Esophagus muscularis mucosa (tissue), 3 donors: ENCODE data around the gene EFHC2.

Experiments
- POLR2A ChIP-seq: fragments of 450-650 bp; IDR thresholded peaks from one replicate; pipeline ENCODE4 v1.6.1; 2017; ENCODE audit warnings: antibody characterized with exemption, moderate library complexity, mild to moderate bottlenecking, low read depth
- POLR2AphosphoS5 ChIP-seq, 2 donors: sonication (generic); formaldehyde crosslinking; IDR thresholded peaks; one replicate each; pipeline ENCODE4 v1.6.1; 2017; ENCODE audit warnings: antibody characterized with exemption in 2 of 2
- TF ChIP-seq, protein P1 (sequence below), 3 experiments: fragments of 200-600 bp in 2 of 3; fragments of 450-650 bp in 1 of 3; sonication (generic) in 2 of 3; IDR thresholded peaks; one replicate each; pipeline ENCODE4 v1.5.1; 2017 to 2019; ENCODE audit warnings: antibody characterized with exemption in 3 of 3, mild to moderate bottlenecking in 2 of 3, moderate library complexity in 1 of 3

DNA sequence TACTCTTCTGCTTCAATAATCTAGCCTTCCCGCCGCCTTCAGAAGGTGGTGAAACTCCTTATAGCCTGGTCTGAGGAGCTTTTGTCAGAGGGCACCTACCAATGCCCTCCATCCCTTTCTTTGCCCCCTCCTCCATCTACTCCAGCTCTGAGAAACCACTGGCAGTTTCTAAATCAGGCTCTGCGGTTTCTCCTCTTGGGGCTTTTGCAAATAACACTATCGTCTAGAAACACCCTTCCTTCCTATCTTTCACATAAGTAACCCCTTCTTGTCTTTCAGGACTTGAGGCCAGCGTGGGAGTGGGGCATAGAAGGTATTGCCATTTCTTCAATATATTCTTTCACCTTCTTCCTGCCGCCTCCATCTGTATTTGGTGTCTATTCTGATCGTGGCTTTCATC is 1.2 kb upstream of the EFHC2 start:
- TF ChIP-seq POLR2AphosphoS5 (IDR thresholded peaks at IDR 0.05) (no peak), POLR2A (no peak)
- TF ChIP-seq, protein P1, sequence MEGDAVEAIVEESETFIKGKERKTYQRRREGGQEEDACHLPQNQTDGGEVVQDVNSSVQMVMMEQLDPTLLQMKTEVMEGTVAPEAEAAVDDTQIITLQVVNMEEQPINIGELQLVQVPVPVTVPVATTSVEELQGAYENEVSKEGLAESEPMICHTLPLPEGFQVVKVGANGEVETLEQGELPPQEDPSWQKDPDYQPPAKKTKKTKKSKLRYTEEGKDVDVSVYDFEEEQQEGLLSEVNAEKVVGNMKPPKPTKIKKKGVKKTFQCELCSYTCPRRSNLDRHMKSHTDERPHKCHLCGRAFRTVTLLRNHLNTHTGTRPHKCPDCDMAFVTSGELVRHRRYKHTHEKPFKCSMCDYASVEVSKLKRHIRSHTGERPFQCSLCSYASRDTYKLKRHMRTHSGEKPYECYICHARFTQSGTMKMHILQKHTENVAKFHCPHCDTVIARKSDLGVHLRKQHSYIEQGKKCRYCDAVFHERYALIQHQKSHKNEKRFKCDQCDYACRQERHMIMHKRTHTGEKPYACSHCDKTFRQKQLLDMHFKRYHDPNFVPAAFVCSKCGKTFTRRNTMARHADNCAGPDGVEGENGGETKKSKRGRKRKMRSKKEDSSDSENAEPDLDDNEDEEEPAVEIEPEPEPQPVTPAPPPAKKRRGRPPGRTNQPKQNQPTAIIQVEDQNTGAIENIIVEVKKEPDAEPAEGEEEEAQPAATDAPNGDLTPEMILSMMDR (IDR thresholded peaks at IDR 0.05) = no peak
